Stimulated activated CD4-positive, alpha-beta T cell treated with anti-CD3 and anti-CD28 coated beads, Interleukin-15, amount 100 ng/mL, for 24 hours (primary cell): ENCODE data around the gene PDXP.
A peak's percentile ranks its signal among the peaks of the same experiment; 100 is the strongest.
"Not testable (repeated sequence)": the region's sequence is repeated elsewhere in the genome, so short reads cannot be mapped to it uniquely, and the experiment has no call there.

Source experiments
- DNase-seq: peaks from one replicate; pipeline ENCODE4 v3.0.0-alpha.2; 2020

Gene PDXP

GRCh38 chr22:37650463-37651136 is 7.9 kb upstream of the PDXP start:
- no peak for DNase-seq

- no peak for DNase-seq
These were observed 3.8 kb upstream of the PDXP start for GRCh38 chr22:37654563-37655251.

GRCh38 chr22:37655252-37655563 is 3.3 kb upstream of the PDXP start:
- DNase-seq, result no peak

- not testable (repeated sequence) for DNase-seq
These were observed 1.9 kb upstream of the PDXP start for GRCh38 chr22:37656583-37656982.

- no peak for DNase-seq
These were observed 862 bp upstream of the PDXP start for GRCh38 chr22:37657590-37658132.

- DNase-seq, result peak; percentile 49
These were observed 758 bp downstream of the PDXP start for GRCh38 chr22:37659066-37659896.

- DNase-seq, result no peak
These were observed 1.6 kb downstream of the PDXP start for GRCh38 chr22:37659897-37660708.

GRCh38 chr22:37660709-37661045 is 2.2 kb downstream of the PDXP start:
- no peak for DNase-seq

- DNase-seq, result no peak
These were observed 2.8 kb downstream of the PDXP start for GRCh38 chr22:37661160-37661924.

GRCh38 chr22:37662039-37662438 is 3.5 kb downstream of the PDXP start:
- DNase-seq, result no peak

GRCh38 chr22:37663521-37664140 is 5.1 kb downstream of the PDXP start:
- DNase-seq, result no peak

- no peak for DNase-seq
These were observed 6.0 kb downstream of the PDXP start for GRCh38 chr22:37664249-37665101.

GRCh38 chr22:37665487-37665886 is 7.0 kb downstream of the PDXP start:
- DNase-seq, result no peak

GRCh38 chr22:37669586-37669985 is 11.1 kb downstream of the PDXP start:
- DNase-seq, result no peak

GRCh38 chr22:37672206-37672919 is 13.8 kb downstream of the PDXP start:
- no peak for DNase-seq

- DNase-seq, result peak; percentile 55
These were observed 14.5 kb downstream of the PDXP start for GRCh38 chr22:37672920-37673455.

- no peak for DNase-seq
These were observed 15.7 kb downstream of the PDXP start for GRCh38 chr22:37674248-37674647.

- peak; percentile 80 for DNase-seq
These were observed 16.7 kb downstream of the PDXP start, which contains the start of gene LGALS1 for GRCh38 chr22:37674951-37675929. LGALS1 (plus strand) TSS chr22:37675636; CDS start chr22:37675703, 67 bp downstream.
